Measurements from ENCODE around the gene EDEM3.
"Not testable (repeated sequence)": the region's sequence is repeated elsewhere in the genome, so short reads cannot be mapped to it uniquely, and the experiment has no call there.

EDEM3 gene

DNA sequence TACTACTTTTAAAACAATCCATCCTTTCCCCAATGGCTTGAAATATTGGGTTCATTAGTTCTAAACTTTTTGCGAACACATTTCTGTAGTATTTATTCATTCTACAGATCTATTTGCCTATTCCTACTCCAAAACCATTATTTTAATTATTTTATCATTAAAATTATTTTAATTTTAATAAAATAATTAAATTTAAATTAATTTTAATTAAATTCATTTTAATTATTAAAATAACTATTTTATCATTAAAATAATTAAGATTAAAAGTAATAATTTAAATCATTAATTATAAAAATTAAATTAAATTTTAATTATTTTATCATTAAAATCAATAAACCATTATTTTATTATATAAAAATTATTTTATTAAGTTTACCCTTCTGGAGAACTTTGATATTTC, 15.6 kb downstream of the EDEM3 start:
- DNase-seq, result no peak

DNA sequence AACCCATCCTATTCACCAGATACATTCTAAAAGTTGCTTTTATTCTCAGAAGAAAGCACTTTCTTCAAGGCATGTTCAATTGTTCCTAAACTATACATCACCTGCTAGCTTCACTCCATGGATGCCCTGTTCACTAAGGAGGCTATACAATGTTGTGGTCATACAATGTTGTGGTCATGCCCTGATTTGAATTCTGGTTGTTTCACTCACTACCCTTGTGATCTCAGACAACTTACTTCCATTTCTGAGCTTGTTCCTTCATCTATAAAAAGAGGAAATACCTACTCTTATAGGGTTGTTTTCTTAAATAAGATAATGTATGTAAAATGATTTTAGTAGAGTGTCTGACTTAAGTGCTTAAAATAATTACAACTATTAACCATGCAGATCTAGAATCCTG, 19.7 kb downstream of the EDEM3 start:
- DNase-seq, result no peak

DNA sequence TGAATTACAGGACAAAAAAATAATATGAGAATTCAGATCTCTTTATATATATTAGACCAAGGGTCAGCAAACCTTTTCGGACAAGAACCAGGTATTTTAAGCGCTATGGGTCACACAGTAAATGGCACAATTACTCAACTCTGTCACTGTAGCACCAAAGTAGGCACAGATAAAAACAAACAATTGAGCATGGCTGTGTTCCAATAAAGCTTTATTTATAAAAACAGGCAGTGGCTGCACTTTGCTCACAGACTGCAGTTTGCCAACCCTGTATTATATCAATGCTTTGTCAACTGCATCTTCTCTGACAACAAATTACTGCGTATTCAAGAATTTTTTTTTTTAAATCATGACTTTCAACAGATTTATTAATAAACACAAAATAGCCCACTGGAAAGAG, 29.8 kb downstream of the EDEM3 start:
- DNase-seq, result no peak

- DNase-seq, result no peak
Observed at GRCh38 chr1:184716158-184716557, 38.5 kb downstream of the EDEM3 start.

DNA sequence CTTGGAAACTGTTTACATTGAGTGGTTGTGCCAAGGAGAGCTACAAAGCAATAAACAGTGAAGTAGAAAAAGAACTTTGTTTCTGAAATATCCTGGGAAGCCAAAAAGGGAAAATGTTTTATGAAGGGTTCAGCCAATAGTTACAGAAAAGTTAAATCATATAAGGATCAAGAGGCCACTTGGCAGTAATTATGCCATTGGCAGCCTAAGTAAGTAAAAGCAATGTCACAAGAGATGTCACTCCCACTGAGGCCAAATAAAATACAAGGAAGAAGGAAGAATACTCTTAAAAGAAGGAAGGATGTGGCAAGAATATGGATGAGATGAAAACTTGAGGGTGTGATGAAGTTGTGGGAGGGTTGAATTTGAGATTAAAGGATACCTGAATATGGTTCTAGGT, 45.2 kb downstream of the EDEM3 start:
- DNase-seq, result no peak

GRCh38 chr1:184708084-184708676, 46.5 kb downstream of the EDEM3 start:
- no peak for DNase-seq

DNA sequence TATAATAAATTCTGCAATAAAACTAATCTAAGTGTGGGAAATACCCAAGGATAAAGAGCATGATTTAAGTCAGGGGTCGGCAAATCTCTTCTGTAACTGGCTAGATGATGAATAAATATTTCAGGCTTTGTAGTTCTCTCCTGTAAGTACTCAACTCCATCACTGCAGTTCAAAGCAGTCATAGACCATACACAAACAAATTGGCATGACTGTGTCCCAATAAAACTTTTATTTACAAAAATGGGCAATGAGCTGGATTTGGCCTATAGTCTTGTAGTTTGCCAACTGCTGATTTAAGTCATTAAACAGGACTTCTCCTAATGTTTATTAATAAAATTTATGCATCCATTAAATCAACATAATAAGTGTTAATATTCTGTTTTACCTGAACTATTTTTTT, 49.4 kb downstream of the EDEM3 start:
- no peak for DNase-seq

GRCh38 chr1:184701816-184702215, 52.8 kb downstream of the EDEM3 start:
- DNase-seq, result no peak

- DNase-seq, result no peak
Observed at GRCh38 chr1:184698969-184699368, 55.7 kb downstream of the EDEM3 start.

GRCh38 chr1:184698016-184698415, 56.6 kb downstream of the EDEM3 start:
- DNase-seq, result no peak

- no peak for DNase-seq
Observed at GRCh38 chr1:184696403-184696802, 58.3 kb downstream of the EDEM3 start.

DNA sequence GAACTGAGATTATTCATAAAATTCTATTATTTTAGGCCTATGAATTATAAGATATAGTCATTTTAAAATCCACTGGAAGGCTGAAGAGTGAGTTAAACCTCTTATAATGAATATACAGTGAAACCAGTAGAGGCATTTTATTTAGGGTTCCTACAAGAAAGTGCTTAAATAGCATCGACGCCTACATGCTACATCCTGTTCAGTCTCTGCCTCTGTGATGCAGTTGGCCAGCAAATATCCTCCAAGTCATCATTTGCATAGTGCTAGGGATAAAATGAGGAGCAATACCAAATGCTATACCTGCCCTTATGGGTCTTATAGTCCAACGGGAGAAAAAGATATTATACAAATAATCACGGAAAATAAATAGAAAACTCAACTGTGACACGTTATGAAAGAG, 59.6 kb downstream of the EDEM3 start:
- no peak for DNase-seq

- DNase-seq, result no peak
Observed at GRCh38 chr1:184693011-184693410, 61.6 kb downstream of the EDEM3 start.

DNA sequence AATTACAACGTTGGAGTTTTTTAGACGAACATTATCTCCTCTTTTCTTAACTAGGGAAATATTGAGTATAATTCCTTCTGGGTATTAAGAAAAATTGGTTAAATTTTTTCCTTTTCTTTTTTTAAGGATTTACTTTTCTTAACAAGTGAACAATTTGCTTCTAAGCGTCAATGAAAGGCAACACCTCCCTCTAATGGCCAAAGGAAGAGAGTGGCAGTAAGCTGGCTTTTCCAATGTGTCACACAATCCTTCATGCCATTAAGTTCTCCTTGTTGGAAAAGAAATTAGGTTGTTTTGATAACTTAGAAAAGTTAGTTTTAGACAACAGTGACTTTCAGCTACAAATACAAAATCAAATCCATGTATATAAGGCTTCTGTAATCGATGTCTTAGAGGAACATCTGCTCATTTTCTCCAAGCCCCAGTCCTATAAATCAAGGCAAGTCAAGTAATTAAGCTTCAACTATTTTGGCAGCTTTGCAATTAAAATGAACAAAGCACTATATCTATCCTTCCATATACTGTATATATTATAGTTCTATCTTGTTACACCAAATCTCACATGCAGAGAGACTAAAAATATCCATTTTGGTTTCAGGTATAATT, 62.8 kb downstream of the EDEM3 start:
- DNase-seq, result peak; percentile 56

DNA sequence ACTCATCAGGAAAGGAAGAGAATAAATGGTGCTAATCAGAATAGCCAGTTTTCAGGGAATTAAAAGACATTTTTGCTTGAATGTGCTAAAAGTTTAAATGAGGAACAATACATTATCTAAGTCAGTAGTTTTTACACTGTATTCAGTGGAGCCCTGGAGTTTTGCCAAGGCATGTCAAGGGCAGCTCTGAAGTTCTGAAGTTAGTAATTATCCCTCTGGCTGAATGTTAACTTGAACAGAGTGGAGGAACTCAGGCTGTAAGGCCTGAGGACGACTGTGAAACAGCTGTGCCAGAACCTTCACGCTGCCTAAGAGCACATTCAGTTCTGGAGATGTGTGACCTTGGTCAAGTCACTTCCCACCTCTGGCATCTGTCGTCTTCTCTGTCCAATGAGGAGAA, 68.1 kb downstream of the EDEM3 start:
- no peak for DNase-seq

- no peak for DNase-seq
Observed at GRCh38 chr1:184685116-184685515, 69.5 kb downstream of the EDEM3 start.

DNA sequence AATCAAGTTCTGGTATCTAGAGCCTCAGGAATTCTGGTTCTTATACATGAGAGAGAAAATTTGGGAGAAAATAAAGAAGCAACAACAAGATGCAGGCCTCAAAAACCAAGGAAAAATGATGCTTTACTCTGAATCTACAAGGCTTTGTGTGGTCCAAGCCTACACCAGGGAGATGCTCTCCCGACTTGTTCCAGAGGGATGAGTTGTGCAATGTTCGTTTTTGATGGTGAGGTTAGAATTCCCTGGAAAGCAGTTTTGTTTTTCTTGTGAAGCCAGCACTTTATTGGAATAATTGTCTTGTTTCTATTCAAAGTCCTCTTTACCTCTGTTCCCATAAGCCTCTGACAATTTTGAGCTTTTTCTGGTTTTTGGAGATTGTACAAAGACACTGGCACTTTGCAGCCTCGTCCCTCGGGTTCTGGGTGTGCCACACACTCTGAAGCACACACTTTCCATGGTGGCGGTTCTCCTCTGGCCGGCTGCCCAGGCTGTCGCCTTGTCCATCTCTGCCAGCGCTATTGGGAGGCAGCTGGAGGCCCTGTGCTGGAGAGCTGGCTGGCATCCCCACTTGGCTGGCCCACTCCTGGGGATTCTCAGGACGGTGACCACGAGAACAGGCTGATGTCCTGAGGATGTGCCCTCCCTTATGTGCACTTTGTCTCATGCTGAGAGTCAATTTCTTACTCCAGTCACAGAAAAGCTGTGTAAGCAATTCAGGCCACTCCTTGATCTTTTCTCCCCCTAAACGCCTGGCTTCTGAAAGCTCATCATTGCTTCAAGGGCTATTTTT, 70.2 kb downstream of the EDEM3 start:
- DNase-seq, result no peak

- no peak for DNase-seq
Observed at GRCh38 chr1:184682956-184683355, 71.7 kb downstream of the EDEM3 start.

GRCh38 chr1:184680611-184681225, 73.9 kb downstream of the EDEM3 start:
- DNase-seq, result not testable (repeated sequence)

GRCh38 chr1:184679472-184679871, 75.2 kb downstream of the EDEM3 start:
- not testable (repeated sequence) for DNase-seq

DNA sequence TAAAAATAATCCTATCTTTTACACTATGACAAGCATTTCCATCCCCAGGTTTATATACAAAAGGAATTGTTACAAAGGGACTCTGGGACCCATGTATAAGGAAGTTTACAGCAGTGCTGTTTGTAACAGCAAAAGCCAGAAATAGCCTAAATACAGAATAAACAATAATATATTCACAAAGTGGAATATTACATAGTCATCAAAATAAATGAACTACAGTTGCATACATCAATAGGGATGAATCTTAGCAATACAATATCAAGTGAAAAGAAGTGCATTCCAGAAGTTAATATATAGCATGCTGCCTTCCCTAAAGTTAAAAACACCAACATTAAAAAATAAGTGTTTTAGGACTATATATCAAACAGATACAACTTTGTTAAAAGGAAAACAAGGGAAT, 77.3 kb downstream of the EDEM3 start:
- no peak for DNase-seq

GRCh38 chr1:184673305-184673704, 81.4 kb downstream of the EDEM3 start:
- no peak for DNase-seq

DNA sequence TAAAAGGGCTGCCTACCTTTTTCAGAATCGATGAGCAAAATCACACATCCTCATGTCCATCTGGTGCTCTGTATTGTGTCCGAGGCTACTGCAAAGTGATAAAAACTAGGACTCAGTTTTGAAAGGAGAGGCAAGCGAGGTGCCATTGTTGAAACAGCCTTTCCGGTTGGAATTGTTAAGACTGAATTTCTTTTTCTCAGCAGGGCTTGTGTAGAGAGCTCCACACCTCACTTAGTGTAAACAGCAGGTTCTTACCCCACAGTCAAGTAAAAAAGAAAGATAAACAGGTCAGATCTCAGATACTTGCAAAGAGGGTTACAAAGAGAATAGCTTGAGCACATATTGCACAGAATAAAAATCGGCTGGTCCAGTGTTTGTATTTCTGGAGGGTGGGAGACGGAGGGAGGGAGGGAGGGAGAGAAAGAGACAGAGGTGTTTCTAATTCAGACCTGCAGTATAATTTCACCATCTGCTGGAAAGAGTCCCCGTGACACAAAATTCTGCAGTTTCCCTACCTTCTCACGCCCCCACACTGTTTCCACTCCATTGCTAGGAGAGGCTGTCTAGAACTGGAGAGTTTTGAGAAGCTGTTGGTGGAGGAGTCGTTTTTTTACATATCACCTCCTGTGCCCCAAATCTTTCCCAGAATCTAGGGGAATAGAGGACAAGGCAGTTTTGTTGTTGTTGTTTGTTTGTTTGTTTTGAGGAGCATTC, 82.5 kb downstream of the EDEM3 start:
- DNase-seq, result no peak

Measured in DMS53 (cell line).